Retinal pigment epithelial cell (primary cell): ENCODE results near the gene GLTPD2.

Experiments
- DNase-seq: peaks from one replicate; pipeline ENCODE4 v3.0.0-alpha.2; 2010; ENCODE audit warnings: low read depth
- H3K4me3 ChIP-seq: 2 replicates; pipeline ENCODE4 v1.5.1; 2011; ENCODE audit warnings: mild to moderate bottlenecking, low read length, control low read depth, moderate library complexity
- TF ChIP-seq, protein P1 (sequence below): conservative IDR thresholded peaks from 2 replicates; pipeline ENCODE4 v1.5.1; 2011; ENCODE audit warnings: low read depth, low read length, control low read depth, inconsistent platforms

The GLTPD2 gene

GRCh38 chr17:4788807-4789700, at the start of gene GLTPD2:
GLTPD2 (plus strand) TSS chr17:4788964; CDS start chr17:4789012, 48 bp downstream.
- no peak for DNase-seq
- peak within 1 kb of the TSS; percentile 61 for H3K4me3 ChIP-seq
- TF ChIP-seq, protein P1, sequence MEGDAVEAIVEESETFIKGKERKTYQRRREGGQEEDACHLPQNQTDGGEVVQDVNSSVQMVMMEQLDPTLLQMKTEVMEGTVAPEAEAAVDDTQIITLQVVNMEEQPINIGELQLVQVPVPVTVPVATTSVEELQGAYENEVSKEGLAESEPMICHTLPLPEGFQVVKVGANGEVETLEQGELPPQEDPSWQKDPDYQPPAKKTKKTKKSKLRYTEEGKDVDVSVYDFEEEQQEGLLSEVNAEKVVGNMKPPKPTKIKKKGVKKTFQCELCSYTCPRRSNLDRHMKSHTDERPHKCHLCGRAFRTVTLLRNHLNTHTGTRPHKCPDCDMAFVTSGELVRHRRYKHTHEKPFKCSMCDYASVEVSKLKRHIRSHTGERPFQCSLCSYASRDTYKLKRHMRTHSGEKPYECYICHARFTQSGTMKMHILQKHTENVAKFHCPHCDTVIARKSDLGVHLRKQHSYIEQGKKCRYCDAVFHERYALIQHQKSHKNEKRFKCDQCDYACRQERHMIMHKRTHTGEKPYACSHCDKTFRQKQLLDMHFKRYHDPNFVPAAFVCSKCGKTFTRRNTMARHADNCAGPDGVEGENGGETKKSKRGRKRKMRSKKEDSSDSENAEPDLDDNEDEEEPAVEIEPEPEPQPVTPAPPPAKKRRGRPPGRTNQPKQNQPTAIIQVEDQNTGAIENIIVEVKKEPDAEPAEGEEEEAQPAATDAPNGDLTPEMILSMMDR, result no peak

DNA sequence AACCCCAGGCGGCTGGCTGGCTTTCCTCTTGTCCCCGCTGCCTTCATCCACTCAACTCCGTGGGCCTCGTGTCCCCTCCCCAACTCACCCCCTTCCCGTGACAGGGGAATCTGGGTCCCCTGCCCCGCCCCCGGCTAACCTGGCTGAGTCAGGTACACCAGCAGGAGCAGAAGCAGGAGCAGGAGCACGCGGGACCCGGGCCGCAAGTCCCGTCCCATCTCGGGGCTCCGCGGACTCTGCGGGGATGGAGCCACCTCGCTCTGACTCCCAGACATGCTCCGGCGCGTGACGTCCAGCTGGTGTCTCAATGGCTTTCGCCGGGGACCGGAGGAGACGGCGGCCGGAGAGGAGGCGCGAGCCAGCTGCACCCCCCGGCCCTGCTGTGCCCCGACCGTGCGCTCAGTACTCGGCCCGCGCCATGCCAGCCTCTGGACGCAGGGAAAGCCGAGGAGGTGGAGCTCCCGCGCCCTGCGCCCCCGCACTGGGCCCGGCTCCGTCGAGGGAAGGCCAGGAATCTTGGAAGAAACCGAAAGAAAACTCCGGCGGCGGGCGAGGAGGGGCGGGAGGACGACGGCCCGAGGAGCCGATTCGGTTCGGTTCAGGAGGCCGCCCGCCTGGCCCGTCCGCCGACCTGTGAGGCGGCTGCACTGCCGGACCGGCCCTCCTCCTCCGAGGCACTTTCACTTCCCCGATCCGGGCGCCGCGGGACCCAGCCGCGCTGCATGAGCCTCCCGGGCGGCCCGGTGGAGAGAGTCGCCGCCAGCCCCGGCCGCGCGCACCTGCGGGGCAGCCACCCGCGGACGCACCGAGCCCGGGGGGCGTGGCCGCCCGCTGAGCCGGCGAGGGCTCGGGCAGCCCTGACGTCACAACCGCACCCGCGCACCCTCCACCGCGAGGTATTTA, 49.4 kb upstream of the GLTPD2 start, which contains the start of the genes CXCL16 and ZMYND15:
TSS of gene CXCL16 (minus strand) at position 807 of the 903 bp plus-strand sequence. CDS start at position 218, 589 bp downstream.
TSS of gene ZMYND15 (plus strand) at position 712 of the 903 bp plus-strand sequence. CDS start 716 bp downstream, outside the sequence.
- H3K4me3 ChIP-seq, result peak within 1 kb of the TSS; percentile 50
- TF ChIP-seq, protein P1, result no peak
- no peak for DNase-seq

GRCh38 chr17:4740025-4740351, 48.8 kb upstream of the GLTPD2 start:
- TF ChIP-seq, protein P1, result no peak
- DNase-seq, result no peak
- peak overlapping the region; percentile 50 for H3K4me3 ChIP-seq

- no peak for DNase-seq
- TF ChIP-seq, protein P1, result no peak
- no peak overlapping the region for H3K4me3 ChIP-seq
These were observed 48.2 kb upstream of the GLTPD2 start for GRCh38 chr17:4740584-4740983.

DNA sequence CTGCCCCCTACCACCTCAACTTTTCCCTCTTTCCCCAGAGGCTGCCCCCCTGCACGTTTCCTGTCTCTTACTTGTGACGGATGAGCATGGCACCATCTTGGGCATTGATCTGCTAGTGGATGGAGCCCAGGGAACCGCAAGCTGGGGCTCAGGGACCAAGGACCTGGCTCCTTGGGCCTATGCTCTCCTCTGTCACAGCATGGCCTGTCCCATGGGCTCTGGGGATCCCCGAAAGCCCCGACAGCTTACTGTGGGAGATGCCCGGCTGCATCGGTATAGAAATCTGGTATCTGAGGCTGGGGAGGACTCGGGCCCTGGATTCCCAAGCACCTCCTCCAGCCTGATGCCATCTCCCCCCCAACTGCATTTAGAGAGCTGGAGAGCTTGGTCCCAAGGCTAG, 47.2 kb upstream of the GLTPD2 start:
- TF ChIP-seq, protein P1, result no peak
- DNase-seq, result no peak
- no peak overlapping the region for H3K4me3 ChIP-seq

- H3K4me3 ChIP-seq, result no peak overlapping the region
- no peak for DNase-seq
- TF ChIP-seq, protein P1, result no peak
These were observed 46.6 kb upstream of the GLTPD2 start for GRCh38 chr17:4742133-4742532.
